Measurements from ENCODE around the gene CATSPER1.

DNA sequence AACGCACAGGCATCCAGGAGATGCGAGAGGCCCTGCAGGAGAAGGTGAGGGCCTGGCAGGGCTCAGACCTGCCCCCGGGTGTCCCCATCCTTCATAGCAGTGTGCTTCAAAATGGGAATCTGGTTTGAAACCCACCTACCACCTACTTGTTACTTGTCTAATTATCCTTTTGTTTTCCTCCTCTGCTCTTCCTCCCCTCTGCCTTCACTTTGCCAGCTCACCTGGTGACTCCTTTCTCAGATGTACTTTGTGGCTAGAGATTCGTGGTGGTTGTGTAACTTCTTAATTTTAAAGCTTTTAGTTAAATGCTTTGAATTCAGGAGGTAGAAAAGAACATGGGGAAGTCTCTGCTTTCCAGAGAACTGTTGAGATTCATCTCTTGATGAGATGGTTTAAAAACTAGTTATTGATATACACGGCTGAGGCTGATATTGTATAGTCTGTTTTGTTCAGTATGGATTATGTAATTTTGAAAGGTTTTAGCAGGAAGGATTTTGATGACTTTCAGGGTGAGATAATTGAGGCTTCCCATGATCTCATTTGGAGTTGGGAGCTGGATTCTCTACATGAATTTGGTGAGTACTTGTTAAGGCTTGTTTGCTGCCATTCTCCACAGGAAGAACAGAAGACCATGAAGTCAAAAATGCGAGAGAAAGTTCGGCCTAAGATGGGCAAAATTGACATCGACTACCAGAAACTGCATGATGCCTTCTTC is 33.8 kb upstream of the CATSPER1 start:
- TF ChIP-seq, protein P1, sequence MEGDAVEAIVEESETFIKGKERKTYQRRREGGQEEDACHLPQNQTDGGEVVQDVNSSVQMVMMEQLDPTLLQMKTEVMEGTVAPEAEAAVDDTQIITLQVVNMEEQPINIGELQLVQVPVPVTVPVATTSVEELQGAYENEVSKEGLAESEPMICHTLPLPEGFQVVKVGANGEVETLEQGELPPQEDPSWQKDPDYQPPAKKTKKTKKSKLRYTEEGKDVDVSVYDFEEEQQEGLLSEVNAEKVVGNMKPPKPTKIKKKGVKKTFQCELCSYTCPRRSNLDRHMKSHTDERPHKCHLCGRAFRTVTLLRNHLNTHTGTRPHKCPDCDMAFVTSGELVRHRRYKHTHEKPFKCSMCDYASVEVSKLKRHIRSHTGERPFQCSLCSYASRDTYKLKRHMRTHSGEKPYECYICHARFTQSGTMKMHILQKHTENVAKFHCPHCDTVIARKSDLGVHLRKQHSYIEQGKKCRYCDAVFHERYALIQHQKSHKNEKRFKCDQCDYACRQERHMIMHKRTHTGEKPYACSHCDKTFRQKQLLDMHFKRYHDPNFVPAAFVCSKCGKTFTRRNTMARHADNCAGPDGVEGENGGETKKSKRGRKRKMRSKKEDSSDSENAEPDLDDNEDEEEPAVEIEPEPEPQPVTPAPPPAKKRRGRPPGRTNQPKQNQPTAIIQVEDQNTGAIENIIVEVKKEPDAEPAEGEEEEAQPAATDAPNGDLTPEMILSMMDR (conservative IDR thresholded peaks at IDR 0.05; ENCODE audit: low read depth, low read length), result no peak
- TF ChIP-seq EZH2 (IDR thresholded peaks at IDR 0.05; ENCODE audit: borderline replicate concordance, low read depth, low read length, poor library complexity, severe bottlenecking), result no peak

All from A673 (cell line).